HG02884 (cell line): Measurements from ENCODE around the gene MELTF.
A peak's percentile ranks its signal among the peaks of the same experiment; 100 is the strongest.

Source experiments
- ATAC-seq: cut with Tn5 transposase; IDR thresholded peaks from one replicate; pipeline ENCODE4 v1.9.1; 2021; ENCODE audit warnings: mild to moderate bottlenecking, moderate library complexity; ENCODE audit not compliant: unreplicated experiment

Gene MELTF

DNA sequence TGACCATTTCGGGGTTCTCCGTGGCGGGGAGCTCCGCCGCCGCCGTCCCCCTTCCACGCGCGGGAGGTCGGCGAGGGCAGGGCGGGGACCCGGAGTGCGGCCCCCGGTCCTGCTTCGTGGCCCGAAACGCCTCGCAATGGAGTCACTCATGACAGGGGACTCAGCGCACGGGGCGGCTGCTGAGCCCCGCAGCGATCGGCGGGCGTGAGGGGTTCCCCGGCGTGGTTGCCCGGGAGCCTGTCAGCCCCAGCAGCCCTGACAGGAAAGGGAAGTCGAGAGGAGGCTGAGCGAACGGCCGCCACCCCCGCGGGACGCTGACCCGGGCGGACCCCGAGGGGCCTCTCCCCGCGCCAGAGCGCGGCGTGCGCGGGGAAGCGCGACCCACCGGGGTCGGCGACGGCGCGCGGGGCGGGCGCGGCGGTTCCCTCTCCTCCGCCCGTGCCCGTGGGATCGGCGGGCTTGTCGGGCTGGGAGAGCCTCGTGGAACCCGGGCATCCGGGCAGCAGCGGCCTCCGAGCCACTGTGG, 60.4 kb downstream of the MELTF start:
- peak; percentile 38 for ATAC-seq

DNA sequence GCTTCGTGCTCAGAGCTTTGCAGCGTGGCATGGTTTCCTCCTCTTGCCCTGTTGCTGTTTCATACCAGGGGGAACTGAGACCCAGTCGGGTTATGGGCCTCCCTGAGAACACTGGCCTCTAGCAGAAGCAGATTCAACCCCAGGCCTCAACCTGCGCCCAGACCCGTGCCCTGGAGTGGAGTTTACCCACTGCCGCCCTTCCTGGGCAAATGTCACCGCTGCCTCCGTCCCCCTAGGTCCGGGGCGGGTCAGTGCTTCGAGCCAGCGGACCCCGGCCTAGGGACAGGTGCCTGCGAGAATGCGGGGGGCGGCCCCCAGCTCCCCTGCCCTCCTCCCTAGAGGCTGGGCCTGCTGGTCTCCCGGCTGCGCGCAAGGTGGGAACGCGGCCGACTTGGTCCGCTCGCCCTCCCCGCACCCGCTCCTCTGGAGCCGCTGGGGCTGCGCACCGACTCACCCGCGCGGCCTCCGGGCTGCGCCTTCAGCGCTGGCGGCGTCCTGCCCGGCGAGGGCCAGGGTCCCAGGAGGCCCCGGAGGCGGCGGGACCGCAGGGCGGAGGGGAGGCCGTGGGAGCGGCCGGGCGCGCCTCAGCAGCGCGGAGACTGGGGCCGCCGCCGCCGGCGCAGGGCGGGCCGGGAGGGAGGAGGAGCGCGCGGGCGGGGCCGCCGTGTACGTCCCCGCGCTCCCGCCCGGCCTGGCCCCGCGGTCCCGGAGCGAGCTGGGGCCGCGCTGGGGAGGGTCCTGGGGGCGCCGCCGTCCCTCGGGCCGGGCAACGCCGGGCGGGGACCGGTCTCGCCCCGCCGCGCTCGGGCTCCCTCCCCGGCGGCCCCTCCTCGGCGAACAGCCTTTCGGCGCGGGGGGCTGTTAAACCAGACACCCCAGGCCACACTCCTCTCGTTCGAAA, 61.1 kb downstream of the MELTF start, which contains the start of gene PIGZ:
Gene PIGZ, minus strand, starts transcription at position 601 of the 901 bp plus-strand sequence. CDS start 16,802 bp downstream, outside the sequence.
- ATAC-seq, result peak; percentile 59

DNA sequence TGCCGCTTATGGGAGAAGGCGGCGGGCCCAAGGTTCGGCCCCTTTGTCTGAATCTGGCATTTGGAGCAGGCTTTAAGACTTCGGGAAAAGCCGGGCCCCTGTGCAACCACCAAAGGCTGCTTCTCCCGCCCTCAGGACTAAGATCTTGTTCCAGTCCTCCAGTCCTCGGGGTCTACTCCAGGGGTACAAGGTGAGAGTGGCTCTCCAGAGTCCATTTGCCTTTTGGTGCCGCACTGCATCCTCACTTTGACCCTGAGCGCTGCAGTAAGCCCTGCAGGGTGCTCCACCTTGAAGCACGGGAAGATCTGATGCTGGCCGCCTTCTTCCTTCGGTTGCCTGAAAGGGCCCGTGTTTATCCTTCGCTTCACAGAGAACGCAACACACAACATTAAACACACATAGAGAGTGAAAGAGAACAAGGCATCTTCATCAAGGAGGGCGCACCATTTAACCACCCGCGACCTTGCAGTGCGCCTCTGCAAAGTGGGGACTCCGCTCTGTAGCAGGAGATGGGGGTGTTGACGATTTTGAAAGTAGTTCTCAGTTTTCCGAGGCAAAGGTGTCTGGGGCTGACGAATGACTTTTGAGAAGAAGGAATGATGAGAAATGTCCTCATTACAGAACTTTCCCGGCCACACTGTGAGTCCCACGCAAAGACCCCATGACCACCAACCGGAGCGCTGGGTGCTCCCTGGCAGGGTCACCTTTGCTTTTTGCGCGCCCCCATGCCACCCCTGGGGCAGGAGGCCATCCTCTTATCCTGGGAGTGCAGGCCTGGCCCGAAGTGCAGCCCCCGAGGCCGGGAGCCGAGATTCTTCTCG, 62.0 kb downstream of the MELTF start:
- ATAC-seq, result no peak

DNA sequence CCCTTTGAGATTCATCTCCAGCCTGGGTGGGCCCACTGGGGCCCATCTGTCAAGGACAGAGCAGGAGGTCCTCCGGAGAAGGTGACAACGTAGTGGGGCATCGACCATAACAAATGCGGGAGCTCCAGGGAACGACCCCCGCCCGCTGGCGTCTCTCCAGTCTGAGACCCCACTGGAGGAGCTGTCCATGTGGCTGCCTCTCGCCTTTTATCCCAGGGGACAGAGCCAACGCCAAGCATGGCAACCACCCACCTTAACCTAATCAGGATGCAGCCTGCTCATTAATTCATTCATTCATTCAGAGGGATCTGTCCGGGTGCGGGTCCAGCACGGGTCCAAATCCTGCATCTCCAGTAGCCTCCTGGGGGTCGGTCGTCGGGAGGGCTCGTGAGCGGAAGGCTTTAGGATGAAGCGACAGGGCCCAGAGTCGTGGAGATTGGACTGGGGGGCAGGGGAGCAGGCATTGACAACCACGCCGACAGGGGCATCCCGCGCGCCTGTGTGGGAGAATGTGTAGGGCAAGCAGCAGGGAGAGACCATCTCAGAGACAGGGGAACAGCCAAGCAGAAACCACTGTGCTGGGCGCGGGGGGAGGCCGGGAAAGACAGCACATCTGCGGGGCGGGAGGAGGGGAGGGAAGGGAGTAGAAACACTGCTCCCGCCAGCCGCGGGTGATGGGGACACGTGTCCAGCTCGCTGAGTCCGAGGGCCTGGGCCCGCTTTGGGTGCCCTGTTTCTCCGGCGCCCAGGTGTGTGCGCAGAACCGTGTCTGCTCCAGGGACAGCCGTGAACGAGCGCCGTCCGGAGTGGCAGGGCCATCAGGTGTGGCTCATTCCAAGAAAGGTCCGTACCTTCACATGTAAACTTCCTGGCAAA, 62.9 kb downstream of the MELTF start:
- no peak for ATAC-seq

DNA sequence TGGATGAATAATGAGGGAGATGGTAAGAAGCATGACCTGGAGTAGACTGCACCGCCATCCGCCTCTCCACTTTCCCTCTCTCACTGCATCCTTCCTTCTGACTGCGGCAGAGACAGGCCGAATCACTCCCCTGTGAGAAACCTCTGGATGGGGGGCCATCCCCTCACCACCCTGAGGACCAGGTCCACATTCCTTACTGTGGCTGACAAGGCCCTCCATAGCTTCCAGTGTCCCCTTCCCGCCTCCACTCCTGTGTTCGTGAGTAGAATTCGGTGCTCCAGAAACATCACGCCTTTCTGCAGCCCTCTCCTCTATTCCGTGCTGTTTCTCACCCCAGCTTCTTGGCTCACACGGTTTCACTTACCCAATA, 63.8 kb downstream of the MELTF start:
- no peak for ATAC-seq

DNA sequence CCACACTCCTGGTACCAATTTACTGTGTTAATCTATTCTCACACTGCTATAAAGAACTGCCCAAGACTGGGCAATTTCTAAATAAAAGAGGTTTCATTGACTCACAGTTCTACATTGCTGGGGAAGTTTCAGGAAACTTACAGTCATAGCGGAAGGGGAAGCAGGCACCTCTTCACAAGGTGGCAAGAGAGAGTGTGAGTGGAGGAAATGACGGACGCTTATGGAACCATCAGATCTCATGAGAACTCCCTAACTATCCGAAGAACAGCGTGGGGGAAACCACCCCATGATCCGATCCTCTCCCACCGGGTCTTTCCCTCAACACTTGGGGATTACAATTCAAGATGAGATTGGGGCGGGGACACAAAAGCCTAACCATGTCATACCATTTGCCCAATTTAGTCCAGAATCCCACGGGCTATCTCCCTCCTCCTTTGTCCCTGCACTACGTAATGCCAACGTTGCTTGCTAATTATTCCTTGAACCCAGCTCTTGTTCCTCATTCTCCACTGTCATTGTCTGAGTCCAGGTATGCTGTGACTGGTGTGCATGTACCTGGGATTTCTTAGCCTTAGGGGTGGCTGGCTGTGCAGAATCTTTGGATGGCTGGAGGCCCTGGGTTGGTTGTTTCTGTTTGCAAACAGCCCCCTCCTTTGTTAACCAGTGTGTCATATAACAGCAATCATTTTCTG, 64.4 kb downstream of the MELTF start:
- no peak for ATAC-seq

DNA sequence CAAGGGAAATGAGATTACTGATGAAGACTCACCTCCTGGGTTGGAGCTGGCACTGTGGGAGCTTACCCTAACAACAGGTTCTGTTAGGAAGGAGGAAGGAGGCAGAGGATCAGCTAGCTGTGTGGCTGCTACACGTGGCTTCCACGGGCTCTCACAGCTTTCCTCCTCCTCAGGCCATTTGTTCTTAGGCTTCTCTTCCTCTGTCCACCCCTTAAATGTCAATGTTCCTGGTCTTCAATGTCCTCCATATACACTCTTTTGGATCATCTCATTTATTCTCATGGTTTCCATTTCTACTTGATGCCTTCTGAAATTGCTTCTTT, 66.0 kb downstream of the MELTF start:
- no peak for ATAC-seq

DNA sequence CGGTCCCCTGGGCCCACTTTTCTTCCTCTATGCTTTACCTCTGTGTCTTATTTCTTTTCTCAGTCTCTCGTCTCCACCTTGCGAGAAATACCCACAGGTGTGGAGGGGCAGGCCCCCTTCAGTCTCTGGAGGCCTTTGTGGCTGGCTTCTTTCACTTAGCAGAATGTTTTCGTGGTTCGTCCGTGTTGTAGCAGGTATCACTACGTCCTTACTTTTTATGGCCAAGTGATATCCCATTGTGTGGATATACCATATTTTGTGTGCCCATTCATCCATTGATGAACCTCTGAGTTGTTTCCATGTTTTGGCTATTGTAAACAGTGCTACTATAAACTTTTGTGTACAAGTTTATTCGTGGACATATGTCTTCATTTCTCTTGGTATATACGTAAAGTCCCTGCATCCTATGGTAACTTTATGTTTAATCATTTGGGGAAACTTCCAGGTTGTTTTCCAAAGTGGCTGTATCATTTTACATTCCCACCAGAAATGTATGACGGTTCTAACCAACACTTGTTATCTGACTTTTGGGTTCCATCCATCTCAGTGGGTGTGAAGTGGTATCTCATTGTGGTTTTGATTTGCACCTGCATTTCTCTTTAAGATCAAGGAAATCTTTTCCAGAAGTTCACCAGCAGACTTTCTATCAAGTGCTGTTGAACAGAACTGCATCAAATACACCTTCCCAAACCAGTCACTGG, 66.5 kb downstream of the MELTF start:
- ATAC-seq, result no peak

DNA sequence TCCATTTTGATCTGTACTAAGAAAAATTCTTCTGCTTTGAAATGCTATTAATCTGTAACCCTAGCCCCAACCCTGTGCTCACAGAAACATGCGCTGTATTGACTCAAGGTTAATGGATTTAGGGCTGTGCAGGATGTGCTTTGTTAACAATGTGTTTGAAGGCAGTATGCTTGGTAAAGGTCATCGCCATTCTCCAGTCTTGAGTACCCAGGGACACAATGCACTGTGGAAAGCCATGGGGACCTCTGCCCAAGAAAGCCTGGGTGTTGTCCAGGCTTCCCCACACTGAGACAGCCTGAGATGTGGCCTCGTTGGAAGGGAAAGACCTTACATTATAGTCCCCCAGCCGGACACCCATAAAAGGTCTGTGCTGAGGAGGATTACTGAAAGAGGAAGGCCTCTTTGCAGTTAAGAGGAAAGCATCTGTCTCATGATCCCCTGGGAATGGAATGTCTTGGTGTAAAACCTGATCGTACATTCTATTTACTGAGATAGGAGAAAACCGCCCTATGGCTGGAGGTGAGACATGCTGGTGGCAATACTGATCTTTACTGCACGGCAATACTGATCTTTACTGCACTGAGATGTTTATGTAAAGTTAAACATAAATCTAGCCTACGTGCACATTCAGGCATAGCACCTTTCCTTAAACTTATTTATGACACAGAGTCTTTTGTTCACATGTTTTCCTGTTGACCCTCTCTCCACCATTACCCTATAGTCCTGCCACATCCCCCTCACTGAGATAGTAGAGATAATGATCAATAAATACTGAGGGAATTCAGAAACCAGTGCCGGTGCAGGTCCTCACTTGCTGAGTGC, 67.3 kb downstream of the MELTF start:
- no peak for ATAC-seq

DNA sequence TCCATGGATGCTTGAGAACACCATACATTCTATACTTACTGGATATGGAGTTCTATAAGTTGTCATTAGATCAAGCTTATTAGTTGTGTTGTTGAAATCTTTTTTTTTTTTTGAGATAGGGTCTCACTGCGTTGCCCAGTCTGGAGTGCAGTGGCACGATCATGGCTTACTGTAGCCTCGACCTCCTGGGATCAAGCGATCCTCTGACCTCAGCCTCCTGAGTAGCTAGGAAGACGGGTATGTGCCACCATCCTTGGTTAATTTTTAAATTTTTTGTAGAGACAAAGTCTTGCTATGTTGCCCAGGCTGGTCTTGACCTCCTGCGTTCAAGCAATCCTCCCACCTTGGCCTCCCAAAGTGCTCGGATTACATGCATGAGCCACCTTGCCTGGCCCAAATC, 74.8 kb downstream of the MELTF start:
- no peak for ATAC-seq
